D721Med (cell line): ENCODE results near the gene SLC11A2.

ENCODE experiments used
- DNase-seq: peaks from one replicate; pipeline ENCODE4 v3.0.0; 2011; ENCODE audit warnings: low spot score; ENCODE audit not compliant: insufficient read length
- FAIRE-seq: peaks from 2 replicates; lab custom pipeline; 2011; peaks lifted over from hg19 to GRCh38; lab: Jason Lieb, UNC
- CTCF ChIP-seq: IDR thresholded peaks from 2 replicates; pipeline ENCODE4 v1.5.1; 2012; ENCODE audit warnings: mild to moderate bottlenecking, control low read depth; ENCODE audit not compliant: insufficient read depth; ENCODE audit errors: missing control alignments

Gene SLC11A2

GRCh38 chr12:51047655-51048540 is 21.7 kb upstream of the SLC11A2 start, which contains the start of gene LETMD1:
Gene LETMD1, plus strand, starts transcription at chr12:51048327. Its CDS starts 30 bp downstream, at chr12:51048357.
- FAIRE-seq, result peak; percentile 11
- peak; percentile 75 for TF ChIP-seq CTCF

GRCh38 chr12:51036279-51036678 is 10.1 kb upstream of the SLC11A2 start:
- TF ChIP-seq CTCF, result no peak
- DNase-seq, result no peak
- FAIRE-seq, result no peak

More at GRCh38 chr12:51047655-51048540, 21.7 kb upstream of the SLC11A2 start, which contains the start of gene LETMD1:
- peak; percentile 91 for DNase-seq

DNA sequence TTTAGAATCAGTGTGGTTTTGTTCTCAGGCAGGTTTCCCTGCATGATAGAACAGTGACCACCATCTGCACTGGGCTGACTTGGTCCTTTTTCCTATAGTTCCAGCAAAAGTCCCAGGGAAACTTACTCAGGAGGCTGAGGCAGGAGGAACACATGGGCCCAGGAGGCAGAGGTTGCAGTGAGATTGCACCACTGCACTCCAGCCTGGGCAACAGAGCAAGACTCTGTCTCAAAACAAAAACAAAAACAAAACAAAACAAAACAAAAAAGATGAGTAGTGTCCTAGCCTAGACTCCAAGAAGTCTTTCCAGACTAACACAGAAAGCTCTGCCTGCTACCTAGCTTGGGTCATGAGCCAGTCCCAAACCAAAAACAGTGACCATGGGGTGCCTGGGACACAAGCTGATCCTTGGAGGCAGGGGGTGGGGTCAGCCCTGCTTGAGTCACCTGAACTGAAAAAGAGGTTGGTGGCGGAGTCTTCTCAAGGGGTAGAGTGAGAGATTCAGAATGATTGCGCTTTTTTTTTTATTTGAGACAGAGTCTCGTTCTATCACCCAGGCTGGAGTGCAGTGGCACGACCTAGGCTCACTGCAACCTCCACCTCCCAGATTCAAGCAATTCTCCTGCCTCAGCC is 7.4 kb upstream of the SLC11A2 start:
- FAIRE-seq, result no peak
- no peak for DNase-seq
- TF ChIP-seq CTCF, result no peak

- TF ChIP-seq CTCF, result no peak
- FAIRE-seq (no peak), DNase-seq (no peak)
Observed at GRCh38 chr12:51033048-51033447, 6.9 kb upstream of the SLC11A2 start.

DNA sequence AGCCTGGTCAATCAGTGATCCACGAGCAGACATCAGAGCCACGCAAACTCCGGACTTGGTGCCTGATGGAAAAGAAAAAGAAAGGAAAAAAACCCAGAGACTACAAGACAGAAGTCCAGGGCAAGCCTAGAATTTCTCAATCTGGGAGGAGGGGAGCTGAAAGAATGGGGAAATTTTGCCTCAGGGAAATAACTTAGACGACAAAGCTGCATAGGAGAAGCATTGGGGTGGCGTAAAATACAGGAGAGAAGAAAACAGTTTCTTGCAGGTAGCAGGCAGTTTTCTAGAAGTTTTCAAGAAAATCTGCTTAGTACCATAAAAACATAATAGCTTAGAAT is 2.6 kb upstream of the SLC11A2 start:
- FAIRE-seq (no peak), DNase-seq (no peak)
- TF ChIP-seq CTCF, result no peak

GRCh38 chr12:51028126-51028812 is 2.1 kb upstream of the SLC11A2 start:
- FAIRE-seq (no peak), DNase-seq (no peak)
- peak; percentile 79 for TF ChIP-seq CTCF
